Ectodermal cell (in vitro differentiated cells): ENCODE data around the gene LOXL4.

ENCODE experiments used
- H3K27ac ChIP-seq: 2 replicates; pipeline ENCODE4 v1.7.0; 2013; ENCODE audit warnings: mild to moderate bottlenecking, low read depth, low read length; ENCODE audit not compliant: insufficient read depth, poor library complexity, severe bottlenecking
- H3K27me3 ChIP-seq: 2 replicates; pipeline ENCODE4 v1.7.0; 2013; ENCODE audit warnings: mild to moderate bottlenecking, low read length; ENCODE audit not compliant: insufficient read depth, control insufficient read depth, poor library complexity, severe bottlenecking
- H3K36me3 ChIP-seq: one replicate; pipeline ENCODE4 v1.7.0; 2013; ENCODE audit warnings: low read length; ENCODE audit not compliant: control insufficient read depth, insufficient read depth
- H3K4me1 ChIP-seq: one replicate; pipeline ENCODE4 v1.7.0; 2013; ENCODE audit warnings: low read length; ENCODE audit not compliant: control insufficient read depth, insufficient read depth
- H3K4me3 ChIP-seq: 2 replicates; pipeline ENCODE4 v1.7.0; 2013; ENCODE audit warnings: low read depth, low read length, control low read depth; ENCODE audit not compliant: insufficient read depth
- H3K9me3 ChIP-seq: 2 replicates; pipeline ENCODE4 v1.7.0; 2013; ENCODE audit warnings: mild to moderate bottlenecking, low read length, moderate library complexity; ENCODE audit not compliant: control insufficient read depth
- WGBS, 2 experiments: methylation state at CpG; one replicate each; pipeline ENCODE4 v1.1.7; 2013; ENCODE audit warnings: missing lambda C conversion rate in 2 of 2; 5-methylcytosine and 5-hydroxymethylcytosine counted together

LOXL4 gene

DNA sequence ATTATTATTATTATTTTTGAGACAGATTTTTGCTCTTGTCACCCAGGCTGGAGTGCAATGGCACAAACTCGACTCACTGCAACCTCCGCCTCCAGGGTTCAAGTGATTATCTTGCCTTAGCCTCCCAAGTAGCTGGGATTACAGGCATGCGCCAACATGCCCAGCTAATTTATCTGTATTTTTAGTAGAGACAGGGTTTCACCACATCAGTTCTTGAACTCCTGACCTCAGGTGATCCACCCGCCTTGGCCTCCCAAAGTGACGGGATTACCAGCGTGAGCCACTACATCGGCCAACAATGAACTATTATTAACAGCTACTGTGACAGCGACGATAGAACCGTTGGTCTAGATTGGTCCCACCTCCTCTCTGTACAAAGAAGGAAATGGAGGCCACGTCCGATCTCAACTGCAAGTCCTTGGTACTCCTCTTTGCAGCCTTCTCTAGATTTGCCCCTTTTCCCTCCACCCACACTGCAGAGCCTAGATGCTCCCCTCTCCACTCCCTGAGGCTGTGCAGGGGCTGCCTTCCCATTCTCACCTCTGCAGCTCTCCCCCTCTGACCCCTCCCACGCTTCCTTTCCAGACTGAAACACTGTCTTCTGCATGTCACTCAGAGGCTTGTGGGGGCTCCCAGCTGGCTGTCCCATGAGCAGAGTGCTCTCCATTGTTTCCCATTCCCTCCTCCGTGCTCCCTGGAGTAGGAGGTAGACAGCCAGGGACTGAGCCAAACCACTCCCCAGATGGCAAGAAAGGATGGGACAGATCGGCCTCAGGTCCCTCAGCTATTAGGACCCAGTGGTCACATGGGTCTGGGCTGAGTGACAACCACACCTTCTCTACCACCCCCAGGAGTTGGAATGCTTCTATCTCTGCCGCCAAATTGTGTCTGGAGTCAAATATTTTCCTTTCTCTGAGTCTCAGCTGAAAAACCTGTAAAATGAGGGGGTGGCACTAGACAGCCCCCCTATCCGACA lies 2.3 kb downstream of the LOXL4 start:
- Histone ChIP-seq H3K27ac (no peak overlapping the region), H3K27me3 (peaks cover 10% of the 10 kb centered on the region), H3K4me1 (peaks cover 31% of the 10 kb centered on the region), H3K4me3 (no peak overlapping the region), H3K9me3 (no peaks in the 10 kb centered on the region), H3K36me3 (no peaks in the 10 kb centered on the region)
- WGBS, 2 experiments = 74 to 77% methylated on average over 17 of the region's 17 CpGs

DNA sequence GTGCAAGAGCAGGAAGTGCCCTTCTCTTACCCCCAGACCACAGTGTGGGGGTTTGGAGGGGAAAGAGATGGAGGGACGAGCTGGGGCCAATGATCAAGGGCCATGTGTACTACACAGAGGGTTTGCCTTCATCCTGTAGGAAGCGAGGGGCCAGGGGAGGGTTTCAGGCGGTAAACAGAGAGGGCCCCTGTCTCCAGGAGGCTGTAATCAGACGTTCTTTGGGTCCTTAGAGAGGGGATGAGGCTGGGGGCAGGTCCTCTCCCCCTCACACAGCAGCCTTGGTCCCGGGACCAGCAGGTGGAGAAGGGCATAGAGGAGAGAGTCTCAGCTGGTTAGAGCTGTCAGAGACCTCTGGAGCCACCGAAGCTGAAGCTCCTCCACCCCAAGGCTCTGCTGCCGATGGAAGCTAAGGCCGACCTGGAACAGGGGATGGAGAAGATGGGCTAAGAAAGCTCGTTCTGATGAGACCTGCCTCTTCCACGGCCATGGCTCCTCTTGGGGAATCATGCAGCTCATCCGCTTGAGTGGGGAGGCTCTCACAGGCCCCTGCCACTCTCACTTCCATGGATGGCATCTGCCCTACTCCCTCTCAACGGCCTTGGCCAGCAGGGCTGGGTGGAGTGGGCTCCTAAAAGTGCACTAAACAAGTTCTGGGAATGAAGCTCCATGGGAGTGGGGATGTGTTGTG lies 3.5 kb downstream of the LOXL4 start:
- H3K4me1 ChIP-seq = peaks cover 28% of the 10 kb centered on the region
- no peaks in the 10 kb centered on the region for H3K9me3 ChIP-seq
- 91 to 93% methylated on average over 12 of the region's 12 CpGs for WGBS, 2 experiments
- H3K27me3 ChIP-seq = peaks cover 10% of the 10 kb centered on the region
- no peak overlapping the region for H3K27ac ChIP-seq
- no peaks in the 10 kb centered on the region for H3K36me3 ChIP-seq
- H3K4me3 ChIP-seq = no peak overlapping the region

DNA sequence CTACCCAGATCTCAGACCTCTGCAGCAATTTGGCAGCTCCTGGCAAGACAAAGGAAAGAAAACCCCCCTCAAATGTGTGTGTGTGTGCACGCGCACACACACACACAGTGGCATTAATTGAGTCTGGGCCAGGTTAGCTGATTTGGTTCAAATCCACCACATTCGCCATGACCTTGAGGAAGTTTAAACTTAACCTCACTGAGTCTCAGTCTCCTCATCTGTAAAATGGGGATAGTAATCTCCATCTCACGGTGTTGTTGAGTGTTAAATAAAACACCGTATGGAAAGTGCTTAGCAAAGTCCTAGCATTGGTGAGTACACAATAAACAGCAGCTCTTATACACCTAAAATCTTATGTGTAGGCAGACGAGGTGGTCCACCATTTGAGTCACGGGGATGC lies 4.9 kb downstream of the LOXL4 start:
- Histone ChIP-seq H3K4me1 (peaks cover 20% of the 10 kb centered on the region), H3K4me3 (no peak overlapping the region), H3K27ac (no peak overlapping the region), H3K27me3 (no peaks in the 10 kb centered on the region), H3K9me3 (no peaks in the 10 kb centered on the region), H3K36me3 (no peaks in the 10 kb centered on the region)
- 91 to 95% methylated on average over 7 of the region's 7 CpGs for WGBS, 2 experiments

DNA sequence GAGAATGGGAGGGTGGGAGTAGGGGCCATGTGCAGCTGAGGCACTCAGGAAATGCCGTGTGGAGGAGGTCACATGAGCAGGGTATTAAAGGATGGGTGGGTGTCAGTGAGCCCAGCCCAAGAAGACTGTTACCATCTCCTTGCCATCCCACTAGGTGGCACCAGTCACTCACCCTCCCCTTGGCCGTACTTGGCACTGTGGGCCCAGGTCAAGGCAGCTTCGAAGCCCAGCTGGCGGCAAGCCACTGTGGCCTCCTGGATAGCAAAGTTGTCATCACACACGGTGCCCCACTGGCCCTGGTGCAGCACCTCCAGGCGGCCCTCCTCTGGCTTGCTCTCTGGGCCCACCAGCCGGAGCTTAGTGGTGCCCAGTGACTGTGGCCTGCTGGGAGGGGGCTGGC lies 5.4 kb downstream of the LOXL4 start:
- 91 to 92% methylated on average over 7 of the region's 7 CpGs for WGBS, 2 experiments
- Histone ChIP-seq H3K27me3 (no peaks in the 10 kb centered on the region), H3K9me3 (no peaks in the 10 kb centered on the region), H3K36me3 (no peaks in the 10 kb centered on the region), H3K4me3 (no peak overlapping the region), H3K27ac (no peak overlapping the region), H3K4me1 (peaks cover 16% of the 10 kb centered on the region)

DNA sequence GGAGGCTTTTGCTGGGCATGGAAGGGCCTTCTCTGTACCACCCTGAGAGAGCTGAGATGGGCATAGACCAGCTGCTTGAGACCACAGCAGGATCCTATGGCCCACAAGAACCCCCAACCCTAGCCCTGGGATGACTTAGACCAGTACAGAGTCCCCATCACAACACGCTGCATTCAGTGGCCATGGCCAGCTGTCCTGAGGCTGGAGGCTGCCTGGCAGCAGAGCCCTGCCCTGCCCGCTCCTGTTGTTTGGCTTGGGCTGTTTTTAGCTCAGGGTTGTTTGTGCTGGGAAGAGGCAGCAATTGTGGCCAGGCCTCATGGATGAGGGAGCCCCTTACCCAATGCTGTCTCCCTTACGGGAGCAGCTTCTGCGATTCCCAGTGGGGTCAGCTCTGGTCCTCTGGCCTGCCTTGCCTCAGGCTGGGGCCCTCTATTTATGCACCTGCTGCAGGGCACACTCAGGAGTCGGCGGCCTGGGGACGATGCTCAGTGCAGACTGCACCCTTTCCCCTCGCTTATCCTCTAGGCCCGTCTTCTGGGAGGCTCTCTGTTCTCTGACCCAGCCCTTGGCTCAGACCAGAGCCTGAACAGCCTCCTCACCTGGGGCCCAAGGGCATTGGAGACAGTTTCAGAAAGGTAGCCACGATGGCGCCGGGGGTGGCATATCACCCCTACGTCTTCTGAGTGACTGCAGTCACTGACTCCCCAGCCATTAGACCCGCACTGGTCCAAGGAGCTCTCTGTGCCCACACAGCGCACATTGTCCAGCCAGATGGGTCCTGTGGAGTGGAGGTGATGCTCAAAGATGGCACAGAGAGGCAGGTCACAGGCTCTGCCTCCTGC lies 6.3 kb downstream of the LOXL4 start:
- Histone ChIP-seq H3K4me1 (peaks cover 10% of the 10 kb centered on the region), H3K9me3 (no peaks in the 10 kb centered on the region), H3K4me3 (no peak overlapping the region), H3K36me3 (no peaks in the 10 kb centered on the region), H3K27me3 (no peaks in the 10 kb centered on the region), H3K27ac (no peak overlapping the region)
- 89% methylated on average over 15 of the region's 15 CpGs for WGBS, 2 experiments

DNA sequence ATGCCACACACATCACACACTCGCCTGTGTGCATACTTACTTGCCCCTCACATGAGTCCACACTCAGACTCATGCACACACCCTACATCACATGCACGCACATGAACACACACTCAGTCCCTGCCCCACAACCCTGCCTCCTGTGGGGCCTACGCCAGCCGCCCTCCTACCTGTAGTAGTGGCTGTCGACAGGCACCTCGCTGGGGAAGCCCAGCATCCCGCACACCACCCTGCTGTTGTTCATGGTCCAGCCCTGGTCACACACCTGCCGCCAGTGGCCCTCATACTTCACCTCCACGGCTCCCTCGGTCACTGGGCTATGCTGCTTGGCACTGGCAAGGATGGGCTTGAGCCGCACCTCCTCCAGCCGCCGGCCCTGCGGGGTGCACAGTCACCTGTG lies 7.2 kb downstream of the LOXL4 start:
- no peak overlapping the region for H3K4me3 ChIP-seq
- H3K4me1 ChIP-seq = peaks cover under 1% of the 10 kb centered on the region
- H3K9me3 ChIP-seq = no peaks in the 10 kb centered on the region
- WGBS, 2 experiments = 95 to 96% methylated on average over 14 of the region's 14 CpGs
- no peak overlapping the region for H3K27ac ChIP-seq
- no peaks in the 10 kb centered on the region for H3K27me3 ChIP-seq
- H3K36me3 ChIP-seq = no peaks in the 10 kb centered on the region

DNA sequence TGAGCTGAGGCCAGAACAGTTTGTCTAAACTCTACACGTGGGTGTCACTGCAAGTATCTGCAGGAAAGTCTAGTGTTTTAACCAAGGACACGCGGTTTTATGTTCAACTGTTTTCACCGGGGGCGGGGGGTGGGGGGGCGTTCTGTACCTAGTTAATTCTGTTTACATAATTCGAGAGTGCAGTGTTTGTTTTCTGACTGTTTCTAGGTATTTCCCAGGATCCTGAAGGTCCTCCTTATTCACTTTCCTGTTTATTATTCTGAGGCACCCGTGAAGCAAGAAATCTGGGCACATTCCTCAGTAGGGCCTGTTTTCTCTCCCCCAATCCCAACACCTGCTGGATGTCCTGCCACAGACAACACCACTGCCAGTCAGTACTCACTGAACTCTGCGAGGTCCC lies 7.6 kb downstream of the LOXL4 start:
- Histone ChIP-seq H3K9me3 (no peaks in the 10 kb centered on the region), H3K27ac (no peak overlapping the region), H3K36me3 (no peaks in the 10 kb centered on the region), H3K4me3 (no peak overlapping the region), H3K27me3 (no peaks in the 10 kb centered on the region), H3K4me1 (no peaks in the 10 kb centered on the region)
- 86 to 88% methylated on average over 9 of the region's 9 CpGs for WGBS, 2 experiments

DNA sequence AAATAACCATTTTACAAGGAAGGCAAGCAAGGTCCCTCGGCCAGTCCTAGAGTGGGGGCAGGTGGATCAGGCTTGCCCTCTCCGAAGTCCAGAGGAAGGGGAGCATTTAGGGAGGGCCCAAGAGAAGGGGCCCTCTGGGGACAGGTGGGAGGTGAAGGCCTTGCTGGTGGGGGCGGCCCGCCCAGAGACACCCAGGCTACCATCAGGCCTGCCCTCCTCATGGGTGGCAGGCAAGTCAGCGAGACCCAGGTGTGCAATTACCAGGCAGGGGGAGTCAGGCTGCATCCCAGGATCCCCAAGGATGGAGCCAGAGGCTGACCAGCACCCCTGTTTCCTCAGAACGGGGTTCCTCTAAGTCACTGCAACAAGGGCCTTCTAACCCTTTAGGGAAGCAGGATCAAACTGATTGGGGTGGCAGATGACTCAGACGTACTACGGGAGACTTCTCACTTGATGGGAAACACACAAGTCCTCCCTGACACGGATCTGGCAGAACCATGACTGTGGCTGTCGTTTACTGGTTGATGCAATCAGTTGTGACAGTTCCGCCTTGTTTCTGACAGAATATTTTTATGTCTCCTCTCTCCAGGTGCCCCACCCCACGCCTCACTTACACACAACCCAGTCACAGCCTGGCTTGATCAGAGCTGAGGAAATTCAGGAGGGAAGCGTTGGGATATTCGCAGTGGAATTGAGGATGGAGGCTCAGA lies 8.2 kb downstream of the LOXL4 start:
- Histone ChIP-seq H3K4me1 (no peaks in the 10 kb centered on the region), H3K27me3 (no peaks in the 10 kb centered on the region), H3K36me3 (no peaks in the 10 kb centered on the region), H3K27ac (no peak overlapping the region), H3K9me3 (no peaks in the 10 kb centered on the region), H3K4me3 (no peak overlapping the region)
- WGBS, 2 experiments = 89 to 92% methylated on average over 14 of the region's 14 CpGs

DNA sequence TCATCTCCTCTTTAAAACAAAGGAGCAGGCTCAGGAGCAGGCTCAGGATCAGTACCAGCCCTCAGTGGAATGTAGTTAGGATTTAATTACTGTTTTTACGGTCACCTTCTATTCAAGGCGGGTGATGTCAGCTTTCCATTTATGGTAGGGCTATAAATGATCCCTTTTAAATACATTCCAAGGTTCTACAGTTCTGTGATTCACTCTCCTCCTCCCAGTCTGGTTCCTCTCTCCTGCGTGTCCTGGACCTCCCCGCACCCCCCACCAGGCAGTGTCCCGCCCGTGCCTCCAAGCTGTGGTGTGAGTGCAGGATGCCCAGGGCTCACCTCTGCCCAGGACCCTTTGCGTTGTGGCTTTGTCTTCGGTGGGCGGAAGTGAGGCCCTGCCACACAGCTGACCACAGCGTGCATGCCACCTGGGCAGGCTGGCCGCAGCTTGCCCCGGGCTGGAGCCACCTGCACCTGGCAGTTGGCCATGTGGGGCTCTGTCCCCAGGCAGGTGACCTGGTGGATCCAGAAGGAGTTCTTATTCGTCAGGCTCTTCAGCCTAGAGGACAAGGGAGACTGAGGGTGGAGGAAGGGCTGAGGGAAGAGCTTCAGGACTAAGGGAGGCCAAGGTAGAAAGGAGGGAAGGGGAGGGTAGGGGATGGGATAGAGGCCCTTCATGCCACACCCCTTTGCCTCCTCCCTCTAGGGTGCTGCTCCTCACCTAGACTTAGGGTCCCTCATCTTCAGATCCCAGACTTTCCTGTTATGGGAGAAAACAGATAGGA lies 9.1 kb downstream of the LOXL4 start:
- Histone ChIP-seq H3K27ac (no peak overlapping the region), H3K9me3 (no peaks in the 10 kb centered on the region), H3K4me1 (no peaks in the 10 kb centered on the region), H3K36me3 (no peaks in the 10 kb centered on the region), H3K27me3 (no peaks in the 10 kb centered on the region), H3K4me3 (no peak overlapping the region)
- WGBS, 2 experiments = 90 to 96% methylated on average over 13 of the region's 13 CpGs
